Globus pallidus (tissue), 1 donor: ENCODE data around the gene ZNF423.

Source experiments
- DNase-seq: peaks from one replicate; pipeline ENCODE4 v3.0.0-alpha.2; 2015; ENCODE audit warnings: low spot score

Gene ZNF423

GRCh38 chr16:49663081-49664065, 192.5 kb downstream of the ZNF423 start:
- no peak for DNase-seq

GRCh38 chr16:49662569-49662968, 193.3 kb downstream of the ZNF423 start:
- DNase-seq = no peak

- no peak for DNase-seq
Observed at GRCh38 chr16:49661465-49662187, 194.3 kb downstream of the ZNF423 start.

- no peak for DNase-seq
Observed at GRCh38 chr16:49660626-49661025, 195.3 kb downstream of the ZNF423 start.

- no peak for DNase-seq
Observed at GRCh38 chr16:49659356-49659755, 196.6 kb downstream of the ZNF423 start.

- no peak for DNase-seq
Observed at GRCh38 chr16:49658531-49658930, 197.4 kb downstream of the ZNF423 start.

- DNase-seq = no peak
Observed at GRCh38 chr16:49657736-49658465, 198.0 kb downstream of the ZNF423 start.

- no peak for DNase-seq
Observed at GRCh38 chr16:49654425-49654824, 201.5 kb downstream of the ZNF423 start.

GRCh38 chr16:49653577-49653976, 202.3 kb downstream of the ZNF423 start:
- no peak for DNase-seq

GRCh38 chr16:49653173-49653570, 202.7 kb downstream of the ZNF423 start:
- no peak for DNase-seq

- DNase-seq = no peak
Observed at GRCh38 chr16:49652456-49653172, 203.3 kb downstream of the ZNF423 start.

GRCh38 chr16:49651996-49652395, 203.9 kb downstream of the ZNF423 start:
- no peak for DNase-seq

- no peak for DNase-seq
Observed at GRCh38 chr16:49651226-49651625, 204.7 kb downstream of the ZNF423 start.

GRCh38 chr16:49650603-49651002, 205.3 kb downstream of the ZNF423 start:
- no peak for DNase-seq

- no peak for DNase-seq
Observed at GRCh38 chr16:49649013-49649765, 206.7 kb downstream of the ZNF423 start.

GRCh38 chr16:49647673-49648072, 208.2 kb downstream of the ZNF423 start:
- no peak for DNase-seq

GRCh38 chr16:49645263-49645662, 210.6 kb downstream of the ZNF423 start:
- DNase-seq = no peak

- no peak for DNase-seq
Observed at GRCh38 chr16:49644145-49644463, 211.8 kb downstream of the ZNF423 start.

GRCh38 chr16:49643429-49644144, 212.3 kb downstream of the ZNF423 start:
- no peak for DNase-seq

GRCh38 chr16:49641250-49641649, 214.7 kb downstream of the ZNF423 start:
- DNase-seq = no peak
